Uterus (tissue), 2 donors: Measurements from ENCODE around the gene SAYSD1.

ENCODE experiments used
- CTCF ChIP-seq, 4 experiments: fragments of 200-600 bp in 2 of 4; fragments of 450-650 bp in 2 of 4; sonication (generic) in 2 of 4; IDR thresholded peaks; one replicate each; pipeline ENCODE4 v1.5.1; 2016 to 2019; ENCODE audit warnings: antibody characterized with exemption in 4 of 4, mild to moderate bottlenecking in 2 of 4, moderate library complexity in 1 of 4
- POLR2A ChIP-seq, 2 donors: fragments of 450-650 bp; IDR thresholded peaks; one replicate each; pipeline ENCODE4 v1.6.1; 2016; ENCODE audit warnings: antibody characterized with exemption in 2 of 2, mild to moderate bottlenecking in 1 of 2, moderate library complexity in 1 of 2

- TF ChIP-seq POLR2A (IDR thresholded peaks at IDR 0.05) (no peak), CTCF (IDR thresholded peaks at IDR 0.05) (no peak)
These were observed 55.3 kb downstream of the SAYSD1 start for GRCh38 chr6:39059496-39060310.
